Parathyroid adenoma (tissue), 2 donors: ENCODE data around the gene BCAS2.

ENCODE experiments used
- H2AFZ ChIP-seq: fragments of 300-600 bp; sonication (generic); one replicate; pipeline ENCODE4 v1.7.0; 2017; ENCODE audit warnings: antibody characterized with exemption, mild to moderate bottlenecking
- H3K27ac ChIP-seq: fragments of 300-600 bp; sonication (generic); one replicate; pipeline ENCODE4 v1.7.0; 2017
- H3K27me3 ChIP-seq: fragments of 300-600 bp; sonication (generic); one replicate; pipeline ENCODE4 v1.7.0; 2017; ENCODE audit warnings: low read length; ENCODE audit not compliant: control insufficient read depth, insufficient read depth
- H3K36me3 ChIP-seq: fragments of 300-600 bp; sonication (generic); one replicate; pipeline ENCODE4 v1.7.0; 2017; ENCODE audit warnings: low read length; ENCODE audit not compliant: control insufficient read depth, insufficient read depth
- H3K4me1 ChIP-seq: fragments of 300-600 bp; sonication (generic); one replicate; pipeline ENCODE4 v1.7.0; 2017; ENCODE audit warnings: control low read depth
- H3K4me2 ChIP-seq: fragments of 300-600 bp; sonication (generic); one replicate; pipeline ENCODE4 v1.7.0; 2017; ENCODE audit warnings: low read length
- H3K4me3 ChIP-seq: fragments of 300-600 bp; sonication (generic); one replicate; pipeline ENCODE4 v1.7.0; 2017; ENCODE audit warnings: low read depth, low read length
- H3K79me2 ChIP-seq: fragments of 300-600 bp; sonication (generic); one replicate; pipeline ENCODE4 v1.7.0; 2017; ENCODE audit warnings: control low read depth
- H3K9ac ChIP-seq: fragments of 300-600 bp; sonication (generic); one replicate; pipeline ENCODE4 v1.7.0; 2017; ENCODE audit warnings: mild to moderate bottlenecking
- H3K9me3 ChIP-seq: fragments of 300-600 bp; sonication (generic); one replicate; pipeline ENCODE4 v1.7.0; 2017; ENCODE audit warnings: low read length; ENCODE audit not compliant: control insufficient read depth
- TF ChIP-seq, protein P1 (sequence below): fragments of 300-600 bp; sonication (generic); IDR thresholded peaks from one replicate; pipeline ENCODE4 v1.7.0; 2017; ENCODE audit warnings: antibody characterized with exemption, mild to moderate bottlenecking
- donor health status: primary hyperparathyroidism.

Gene BCAS2

GRCh38 chr1:114597949-114598348 is 16.5 kb upstream of the BCAS2 start:
- Histone ChIP-seq H3K4me2 (no peak overlapping the region), H3K4me3 (no peak overlapping the region), H3K27ac (no peak overlapping the region), H3K9ac (no peak overlapping the region), H3K27me3 (no peaks in the 10 kb centered on the region), H3K36me3 (no peaks in the 10 kb centered on the region), H2AFZ (no peak overlapping the region), H3K4me1 (no peaks in the 10 kb centered on the region), H3K9me3 (no peaks in the 10 kb centered on the region), H3K79me2 (no peaks in the 10 kb centered on the region)
- TF ChIP-seq, protein P1, sequence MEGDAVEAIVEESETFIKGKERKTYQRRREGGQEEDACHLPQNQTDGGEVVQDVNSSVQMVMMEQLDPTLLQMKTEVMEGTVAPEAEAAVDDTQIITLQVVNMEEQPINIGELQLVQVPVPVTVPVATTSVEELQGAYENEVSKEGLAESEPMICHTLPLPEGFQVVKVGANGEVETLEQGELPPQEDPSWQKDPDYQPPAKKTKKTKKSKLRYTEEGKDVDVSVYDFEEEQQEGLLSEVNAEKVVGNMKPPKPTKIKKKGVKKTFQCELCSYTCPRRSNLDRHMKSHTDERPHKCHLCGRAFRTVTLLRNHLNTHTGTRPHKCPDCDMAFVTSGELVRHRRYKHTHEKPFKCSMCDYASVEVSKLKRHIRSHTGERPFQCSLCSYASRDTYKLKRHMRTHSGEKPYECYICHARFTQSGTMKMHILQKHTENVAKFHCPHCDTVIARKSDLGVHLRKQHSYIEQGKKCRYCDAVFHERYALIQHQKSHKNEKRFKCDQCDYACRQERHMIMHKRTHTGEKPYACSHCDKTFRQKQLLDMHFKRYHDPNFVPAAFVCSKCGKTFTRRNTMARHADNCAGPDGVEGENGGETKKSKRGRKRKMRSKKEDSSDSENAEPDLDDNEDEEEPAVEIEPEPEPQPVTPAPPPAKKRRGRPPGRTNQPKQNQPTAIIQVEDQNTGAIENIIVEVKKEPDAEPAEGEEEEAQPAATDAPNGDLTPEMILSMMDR: no peak

GRCh38 chr1:114595602-114596001 is 14.2 kb upstream of the BCAS2 start:
- Histone ChIP-seq H3K4me2 (no peak overlapping the region), H3K27ac (no peak overlapping the region), H3K9me3 (no peaks in the 10 kb centered on the region), H3K4me3 (no peak overlapping the region), H3K4me1 (no peaks in the 10 kb centered on the region), H3K79me2 (no peaks in the 10 kb centered on the region), H2AFZ (no peak overlapping the region), H3K27me3 (no peaks in the 10 kb centered on the region), H3K36me3 (no peaks in the 10 kb centered on the region), H3K9ac (no peak overlapping the region)
- TF ChIP-seq, protein P1: no peak

- no peak overlapping the region for H2AFZ ChIP-seq
- H3K27ac ChIP-seq: no peak overlapping the region
- H3K9ac ChIP-seq: no peak overlapping the region
- H3K4me1 ChIP-seq: no peaks in the 10 kb centered on the region
- no peaks in the 10 kb centered on the region for H3K9me3 ChIP-seq
- TF ChIP-seq, protein P1: no peak
- no peaks in the 10 kb centered on the region for H3K27me3 ChIP-seq
- no peaks in the 10 kb centered on the region for H3K36me3 ChIP-seq
- no peaks in the 10 kb centered on the region for H3K79me2 ChIP-seq
- no peak overlapping the region for H3K4me3 ChIP-seq
- H3K4me2 ChIP-seq: no peak overlapping the region
These were observed 12.6 kb upstream of the BCAS2 start for GRCh38 chr1:114594046-114594445.

- H2AFZ ChIP-seq: no peak overlapping the region
- no peaks in the 10 kb centered on the region for H3K79me2 ChIP-seq
- H3K9me3 ChIP-seq: no peaks in the 10 kb centered on the region
- TF ChIP-seq, protein P1: no peak
- H3K4me1 ChIP-seq: no peaks in the 10 kb centered on the region
- H3K4me2 ChIP-seq: no peak overlapping the region
- H3K27ac ChIP-seq: no peak overlapping the region
- H3K4me3 ChIP-seq: no peak overlapping the region
- H3K9ac ChIP-seq: no peak overlapping the region
- no peaks in the 10 kb centered on the region for H3K27me3 ChIP-seq
- no peaks in the 10 kb centered on the region for H3K36me3 ChIP-seq
These were observed 7.7 kb upstream of the BCAS2 start for GRCh38 chr1:114589122-114589521.

GRCh38 chr1:114588196-114588689 is 6.8 kb upstream of the BCAS2 start:
- H2AFZ ChIP-seq: no peak overlapping the region
- no peaks in the 10 kb centered on the region for H3K79me2 ChIP-seq
- no peaks in the 10 kb centered on the region for H3K36me3 ChIP-seq
- no peak overlapping the region for H3K9ac ChIP-seq
- TF ChIP-seq, protein P1: no peak
- H3K4me2 ChIP-seq: no peak overlapping the region
- no peak overlapping the region for H3K4me3 ChIP-seq
- no peak overlapping the region for H3K27ac ChIP-seq
- H3K27me3 ChIP-seq: no peaks in the 10 kb centered on the region
- no peaks in the 10 kb centered on the region for H3K4me1 ChIP-seq
- H3K9me3 ChIP-seq: no peaks in the 10 kb centered on the region
